RPMI7951 (cell line): Measurements from ENCODE around the gene DSN1. TPM values are rescaled to one million over a fixed set of nuclear protein-coding genes. Genes with fewer than 3 reads are reported as not detected.

Experiments
- total RNA-seq: library from RNA; depleted of rRNA; stranded (reverse); fragments of >200 nt; shearing (Covaris generic); gene quantifications from 2 replicates; pipeline ENCODE4 v1.2.3, GENCODE V29; 2014; rRNA removed

DSN1 gene
- total RNA-seq, 1 experiment from 2014 or later, result 72.6 TPM

Other genes with a start within 250 kb of the DSN1 start
- 17.4 and 20.3 TPM in 2 replicates for gene MYL9, start 232.2 kb downstream of the DSN1 start, total RNA-seq
- gene TGIF2, start 200.2 kb downstream of the DSN1 start, total RNA-seq, result 14.6 and 18.3 TPM in 2 replicates
- gene RAB5IF, start 168.0 kb downstream of the DSN1 start, total RNA-seq, result 227 and 343 TPM in 2 replicates
- gene SLA2, start 127.6 kb downstream of the DSN1 start, total RNA-seq, result not detected in 2 replicates
- gene NDRG3, start 27.7 kb downstream of the DSN1 start, total RNA-seq, result 46.2 and 52.3 TPM in 2 replicates
- gene TLDC2, start 102.4 kb upstream of the DSN1 start, total RNA-seq, result 0.39 TPM in 1 of 2 replicates, not detected in the other
- 55.5 and 61.1 TPM in 2 replicates for gene SAMHD1, start 177.9 kb upstream of the DSN1 start, total RNA-seq